ENCODE results near the gene ZMYND11.

Gene ZMYND11

DNA sequence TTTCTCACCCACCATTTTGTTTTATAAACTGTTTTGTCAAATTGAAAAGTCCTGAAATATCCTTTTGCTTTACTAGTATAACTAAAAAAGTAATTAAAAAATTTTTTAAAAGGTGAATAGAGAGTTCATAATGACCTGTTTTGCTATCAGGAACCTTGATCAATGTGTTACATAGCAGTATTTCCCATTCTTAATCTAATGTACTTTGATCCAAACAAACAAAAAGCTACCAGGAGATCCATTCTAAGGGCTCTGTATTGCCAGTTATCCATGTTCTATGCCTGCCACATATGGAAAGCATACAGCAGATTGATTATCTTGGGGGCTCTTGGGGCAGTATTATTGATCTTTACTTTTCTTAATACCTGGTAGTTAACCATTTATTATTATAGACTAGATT, 32.1 kb downstream of the ZMYND11 start:
- no peaks in the 10 kb centered on the region for H3K4me1 ChIP-seq
- H3K27me3 ChIP-seq: no peaks in the 10 kb centered on the region
- no peaks in the 10 kb centered on the region for H3K36me3 ChIP-seq
- TF ChIP-seq, protein P1, sequence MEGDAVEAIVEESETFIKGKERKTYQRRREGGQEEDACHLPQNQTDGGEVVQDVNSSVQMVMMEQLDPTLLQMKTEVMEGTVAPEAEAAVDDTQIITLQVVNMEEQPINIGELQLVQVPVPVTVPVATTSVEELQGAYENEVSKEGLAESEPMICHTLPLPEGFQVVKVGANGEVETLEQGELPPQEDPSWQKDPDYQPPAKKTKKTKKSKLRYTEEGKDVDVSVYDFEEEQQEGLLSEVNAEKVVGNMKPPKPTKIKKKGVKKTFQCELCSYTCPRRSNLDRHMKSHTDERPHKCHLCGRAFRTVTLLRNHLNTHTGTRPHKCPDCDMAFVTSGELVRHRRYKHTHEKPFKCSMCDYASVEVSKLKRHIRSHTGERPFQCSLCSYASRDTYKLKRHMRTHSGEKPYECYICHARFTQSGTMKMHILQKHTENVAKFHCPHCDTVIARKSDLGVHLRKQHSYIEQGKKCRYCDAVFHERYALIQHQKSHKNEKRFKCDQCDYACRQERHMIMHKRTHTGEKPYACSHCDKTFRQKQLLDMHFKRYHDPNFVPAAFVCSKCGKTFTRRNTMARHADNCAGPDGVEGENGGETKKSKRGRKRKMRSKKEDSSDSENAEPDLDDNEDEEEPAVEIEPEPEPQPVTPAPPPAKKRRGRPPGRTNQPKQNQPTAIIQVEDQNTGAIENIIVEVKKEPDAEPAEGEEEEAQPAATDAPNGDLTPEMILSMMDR (IDR thresholded peaks at IDR 0.05; ENCODE audit: low read depth, low read length): no peak
- no peak for DNase-seq
- no peak overlapping the region for H3K4me3 ChIP-seq (ENCODE audit: low read depth, low read length)
- no peaks in the 10 kb centered on the region; the same call in 1 of the 2 replicates for H3K9me3 ChIP-seq

DNA sequence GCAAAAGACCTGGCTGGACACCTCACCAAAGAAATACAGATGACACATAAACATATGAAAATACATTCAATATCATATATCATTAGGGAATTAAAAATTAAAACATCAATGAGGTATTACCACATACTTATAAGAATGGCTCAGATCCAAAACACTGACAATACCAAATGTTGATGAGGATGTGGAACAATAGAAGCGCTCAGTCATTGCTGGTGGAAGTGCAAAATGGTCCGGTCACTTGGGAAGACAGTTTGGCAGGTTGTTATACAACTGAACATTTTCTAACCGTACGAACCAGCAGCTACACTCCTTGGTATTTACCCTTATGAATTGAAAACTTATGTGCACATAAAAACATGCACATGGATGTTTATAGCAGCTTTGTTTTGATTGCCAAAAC, 38.5 kb downstream of the ZMYND11 start:
- Histone ChIP-seq H3K4me3 (ENCODE audit: low read depth, low read length) (no peak overlapping the region), H3K9me3 (no peaks in the 10 kb centered on the region), H3K4me1 (no peaks in the 10 kb centered on the region), H3K36me3 (no peaks in the 10 kb centered on the region), H3K27me3 (no peaks in the 10 kb centered on the region)
- TF ChIP-seq, protein P1 (IDR thresholded peaks at IDR 0.05; ENCODE audit: low read depth, low read length): no peak
- DNase-seq: no peak

GRCh38 chr10:176677-177076, 41.4 kb downstream of the ZMYND11 start:
- DNase-seq: no peak
- no peaks in the 10 kb centered on the region for H3K27me3 ChIP-seq
- H3K4me3 ChIP-seq (ENCODE audit: low read depth, low read length): no peak overlapping the region
- H3K36me3 ChIP-seq: no peaks in the 10 kb centered on the region; the same call in 1 of the 2 replicates
- TF ChIP-seq, protein P1 (IDR thresholded peaks at IDR 0.05; ENCODE audit: low read depth, low read length): no peak
- H3K4me1 ChIP-seq: no peaks in the 10 kb centered on the region
- no peaks in the 10 kb centered on the region for H3K9me3 ChIP-seq

DNA sequence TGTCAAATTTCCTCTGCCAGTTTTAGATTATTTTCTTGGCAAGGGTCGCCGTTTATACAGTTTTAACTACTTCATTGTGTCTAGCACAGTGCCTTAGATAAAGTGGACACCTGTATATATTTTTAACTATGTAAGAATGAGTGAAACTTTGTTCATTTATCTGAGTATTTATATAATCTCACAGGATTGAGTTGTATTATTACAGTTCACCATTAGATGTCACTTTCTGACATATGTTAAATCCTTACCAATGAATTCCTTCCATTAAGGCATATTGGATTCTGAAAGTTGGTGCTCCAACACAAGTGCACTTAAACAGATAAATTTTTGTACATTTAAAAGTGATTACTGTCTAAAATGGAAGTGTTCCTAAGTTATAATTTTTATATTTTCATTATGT, 43.0 kb downstream of the ZMYND11 start:
- no peak for DNase-seq
- H3K4me3 ChIP-seq (ENCODE audit: low read depth, low read length): no peak overlapping the region
- peaks cover 2% of the 10 kb centered on the region; the same call in 1 of the 2 replicates for H3K36me3 ChIP-seq
- H3K9me3 ChIP-seq: no peaks in the 10 kb centered on the region
- no peaks in the 10 kb centered on the region for H3K27me3 ChIP-seq
- no peaks in the 10 kb centered on the region; the same call in 1 of the 2 replicates for H3K4me1 ChIP-seq
- TF ChIP-seq, protein P1 (IDR thresholded peaks at IDR 0.05; ENCODE audit: low read depth, low read length): peak; percentile 32; the same call in 1 of the 2 replicates

DNA sequence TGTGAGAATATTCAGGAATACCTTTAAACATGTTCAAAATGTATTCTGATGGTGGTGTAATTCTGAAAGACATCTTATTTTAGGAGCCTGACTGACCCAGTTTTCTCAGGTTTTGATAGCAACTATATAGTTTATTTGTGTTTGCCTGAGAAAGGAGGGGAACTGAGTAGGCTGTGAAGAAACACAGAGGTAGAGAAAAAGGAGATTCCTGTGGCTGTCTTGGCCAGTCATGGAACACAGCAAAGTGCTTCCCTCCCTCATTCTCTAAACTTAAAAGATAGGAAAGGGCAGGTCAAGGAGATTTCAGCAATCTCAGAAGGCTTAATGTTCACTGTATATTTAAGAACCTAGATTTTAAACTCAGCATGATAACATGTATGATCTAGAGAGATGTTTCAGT, 43.5 kb downstream of the ZMYND11 start:
- no peak overlapping the region for H3K4me3 ChIP-seq (ENCODE audit: low read depth, low read length)
- peaks cover 2% of the 10 kb centered on the region; the same call in 1 of the 2 replicates for H3K36me3 ChIP-seq
- TF ChIP-seq, protein P1 (IDR thresholded peaks at IDR 0.05; ENCODE audit: low read depth, low read length): no peak
- H3K27me3 ChIP-seq: no peaks in the 10 kb centered on the region
- H3K4me1 ChIP-seq: no peaks in the 10 kb centered on the region; the same call in 1 of the 2 replicates
- DNase-seq: no peak
- no peaks in the 10 kb centered on the region for H3K9me3 ChIP-seq

GRCh38 chr10:182441-183201, 47.4 kb downstream of the ZMYND11 start:
- DNase-seq: no peak
- Histone ChIP-seq H3K4me1 (no peaks in the 10 kb centered on the region; the same call in 1 of the 2 replicates), H3K27me3 (no peaks in the 10 kb centered on the region), H3K9me3 (no peaks in the 10 kb centered on the region), H3K36me3 (peaks cover 2% of the 10 kb centered on the region; the same call in 1 of the 2 replicates), H3K4me3 (ENCODE audit: low read depth, low read length) (no peak overlapping the region)
- TF ChIP-seq, protein P1 (IDR thresholded peaks at IDR 0.05; ENCODE audit: low read depth, low read length): no peak
